ENCODE data around the gene METAP1.
"Not testable (repeated sequence)": the region's sequence is repeated elsewhere in the genome, so short reads cannot be mapped to it uniquely, and the experiment has no call there.

METAP1 gene

GRCh38 chr4:99078931-99079624, 83.6 kb downstream of the METAP1 start:
- Mint-ChIP-seq H3K36me3 (ENCODE audit: insufficient read depth) (peaks cover 82% of the 10 kb centered on the region), H3K9me3 (no peaks in the 10 kb centered on the region), H3K4me1 (ENCODE audit: low read depth in 2 of 2) (peaks cover 7% of the 10 kb centered on the region in 2 donors), H3K27me3 (no peaks in the 10 kb centered on the region), H3K4me3 (no peak overlapping the region), H3K27ac (peak overlapping the region in 1 of 2 donors; percentile 72)
- DNase-seq (no peak), ATAC-seq (replicated peaks) (no peak)

GRCh38 chr4:99079625-99080295, 84.2 kb downstream of the METAP1 start:
- ATAC-seq (replicated peaks) = no peak
- H3K27me3 Mint-ChIP-seq = no peaks in the 10 kb centered on the region
- peaks cover 80% of the 10 kb centered on the region for H3K36me3 Mint-ChIP-seq (ENCODE audit: insufficient read depth)
- peaks cover 7 to 10% of the 10 kb centered on the region in 2 donors for H3K4me1 Mint-ChIP-seq (ENCODE audit: low read depth in 2 of 2)
- no peak for DNase-seq
- H3K27ac Mint-ChIP-seq = peak overlapping the region in 1 of 2 donors; percentile 72
- H3K9me3 Mint-ChIP-seq = no peaks in the 10 kb centered on the region
- H3K4me3 Mint-ChIP-seq = no peak overlapping the region

GRCh38 chr4:99080869-99081268, 85.3 kb downstream of the METAP1 start:
- not testable (repeated sequence) for H3K4me3 Mint-ChIP-seq; H3K27ac Mint-ChIP-seq; H3K9me3 Mint-ChIP-seq; DNase-seq; ATAC-seq (replicated peaks); H3K27me3 Mint-ChIP-seq
- peaks cover 69% of the 10 kb centered on the region for H3K36me3 Mint-ChIP-seq (ENCODE audit: insufficient read depth)
- H3K4me1 Mint-ChIP-seq (ENCODE audit: low read depth in 2 of 2) = peaks cover 12 to 17% of the 10 kb centered on the region in 2 donors

- Mint-ChIP-seq H3K36me3 (ENCODE audit: insufficient read depth) (peaks cover 62% of the 10 kb centered on the region), H3K9me3 (no peaks in the 10 kb centered on the region), H3K27ac (no peak overlapping the region), H3K4me1 (ENCODE audit: low read depth in 2 of 2) (peaks cover 17 to 25% of the 10 kb centered on the region in 2 donors), H3K4me3 (no peak overlapping the region), H3K27me3 (no peaks in the 10 kb centered on the region)
- DNase-seq = no peak
- no peak for ATAC-seq (replicated peaks)
These were observed 86.7 kb downstream of the METAP1 start for GRCh38 chr4:99082192-99082591.

- no peaks in the 10 kb centered on the region for H3K27me3 Mint-ChIP-seq
- ATAC-seq (replicated peaks) (no peak), DNase-seq (no peak)
- H3K4me1 Mint-ChIP-seq (ENCODE audit: low read depth in 2 of 2) = peaks cover 26 to 30% of the 10 kb centered on the region in 2 donors
- no peak overlapping the region for H3K4me3 Mint-ChIP-seq
- H3K27ac Mint-ChIP-seq = peak overlapping the region in 1 of 2 donors; percentile 45
- H3K9me3 Mint-ChIP-seq = no peaks in the 10 kb centered on the region
- H3K36me3 Mint-ChIP-seq (ENCODE audit: insufficient read depth) = peaks cover 65% of the 10 kb centered on the region
These were observed 89.1 kb downstream of the METAP1 start for GRCh38 chr4:99084595-99084994.

- ATAC-seq (replicated peaks) (peak; percentile 11), DNase-seq (no peak)
- Mint-ChIP-seq H3K4me3 (peak overlapping the region; percentile 88 to 90), H3K9me3 (no peaks in the 10 kb centered on the region), H3K4me1 (ENCODE audit: low read depth in 2 of 2) (peaks cover 34 to 46% of the 10 kb centered on the region in 2 donors), H3K27ac (peak overlapping the region; percentile 91), H3K36me3 (ENCODE audit: insufficient read depth) (peaks cover 34% of the 10 kb centered on the region), H3K27me3 (no peaks in the 10 kb centered on the region)
These were observed 92.5 kb downstream of the METAP1 start for GRCh38 chr4:99088023-99088449.

- Mint-ChIP-seq H3K4me1 (ENCODE audit: low read depth in 2 of 2) (peaks cover 33 to 46% of the 10 kb centered on the region in 2 donors), H3K4me3 (peak within 1 kb of the TSS; percentile 88 to 90), H3K9me3 (no peaks in the 10 kb centered on the region), H3K27me3 (no peaks in the 10 kb centered on the region), H3K36me3 (ENCODE audit: insufficient read depth) (peaks cover 27% of the 10 kb centered on the region), H3K27ac (peak within 1 kb of the TSS; percentile 91)
- peak; percentile 95 for ATAC-seq (replicated peaks)
- DNase-seq = peak; percentile 77 to 82 (median 82)
These were observed 93.2 kb downstream of the METAP1 start, which contains the start of gene ADH5 for GRCh38 chr4:99088481-99089365. Gene ADH5 (minus strand): TSS chr4:99088788. CDS start chr4:99088700, 88 bp downstream.

- Mint-ChIP-seq H3K4me3 (peak overlapping the region; percentile 9 to 90), H3K27ac (peak overlapping the region in 1 of 2 donors; percentile 91), H3K9me3 (no peaks in the 10 kb centered on the region), H3K27me3 (no peaks in the 10 kb centered on the region), H3K36me3 (ENCODE audit: insufficient read depth) (peaks cover 19% of the 10 kb centered on the region), H3K4me1 (ENCODE audit: low read depth in 2 of 2) (peaks cover 27 to 37% of the 10 kb centered on the region in 2 donors)
- ATAC-seq (replicated peaks) = no peak
- no peak for DNase-seq
These were observed 95.1 kb downstream of the METAP1 start for GRCh38 chr4:99090481-99091215.

GRCh38 chr4:99091216-99091575, 95.7 kb downstream of the METAP1 start:
- no peak for DNase-seq
- Mint-ChIP-seq H3K36me3 (ENCODE audit: insufficient read depth) (peaks cover 19% of the 10 kb centered on the region), H3K27ac (no peak overlapping the region), H3K4me3 (no peak overlapping the region), H3K9me3 (no peaks in the 10 kb centered on the region), H3K4me1 (ENCODE audit: low read depth in 2 of 2) (peaks cover 26 to 34% of the 10 kb centered on the region in 2 donors), H3K27me3 (peaks cover 0 to under 1% of the 10 kb centered on the region in 2 donors)
- no peak for ATAC-seq (replicated peaks)

- Mint-ChIP-seq H3K4me1 (ENCODE audit: low read depth in 2 of 2) (peaks cover 24 to 28% of the 10 kb centered on the region in 2 donors), H3K36me3 (ENCODE audit: insufficient read depth) (peaks cover 19% of the 10 kb centered on the region)
- not testable (repeated sequence) for H3K27ac Mint-ChIP-seq; H3K27me3 Mint-ChIP-seq; DNase-seq; H3K9me3 Mint-ChIP-seq; ATAC-seq (replicated peaks); H3K4me3 Mint-ChIP-seq
These were observed 96.3 kb downstream of the METAP1 start for GRCh38 chr4:99091841-99092240.

GRCh38 chr4:99099311-99099710, 103.8 kb downstream of the METAP1 start:
- no peak overlapping the region for H3K4me3 Mint-ChIP-seq
- no peak overlapping the region for H3K27ac Mint-ChIP-seq
- no peaks in the 10 kb centered on the region for H3K4me1 Mint-ChIP-seq (ENCODE audit: low read depth in 2 of 2)
- H3K9me3 Mint-ChIP-seq = no peaks in the 10 kb centered on the region
- H3K27me3 Mint-ChIP-seq = peaks cover 20 to 25% of the 10 kb centered on the region in 2 donors
- H3K36me3 Mint-ChIP-seq (ENCODE audit: insufficient read depth) = no peaks in the 10 kb centered on the region
- no peak for DNase-seq
- no peak for ATAC-seq (replicated peaks)

- not testable (repeated sequence) for H3K4me3 Mint-ChIP-seq; H3K27ac Mint-ChIP-seq; ATAC-seq (replicated peaks); DNase-seq; H3K36me3 Mint-ChIP-seq (ENCODE audit: insufficient read depth); H3K9me3 Mint-ChIP-seq; H3K4me1 Mint-ChIP-seq (ENCODE audit: low read depth in 2 of 2)
- peaks cover 20 to 25% of the 10 kb centered on the region in 2 donors for H3K27me3 Mint-ChIP-seq
These were observed 104.3 kb downstream of the METAP1 start for GRCh38 chr4:99099814-99100213.

- H3K9me3 Mint-ChIP-seq = no peaks in the 10 kb centered on the region
- ATAC-seq (replicated peaks) (no peak), DNase-seq (no peak)
- peaks cover 20 to 25% of the 10 kb centered on the region in 2 donors for H3K27me3 Mint-ChIP-seq
- H3K4me1 Mint-ChIP-seq (ENCODE audit: low read depth in 2 of 2) = peaks cover 0 to 1% of the 10 kb centered on the region in 2 donors
- H3K4me3 Mint-ChIP-seq = no peak overlapping the region
- H3K27ac Mint-ChIP-seq = no peak overlapping the region
- no peaks in the 10 kb centered on the region for H3K36me3 Mint-ChIP-seq (ENCODE audit: insufficient read depth)
These were observed 105.4 kb downstream of the METAP1 start for GRCh38 chr4:99100876-99101275.

Measured in effector memory CD8-positive, alpha-beta T cell (primary cell).